KOPT-K1 (cell line): ENCODE data around the gene RTL5.

Source experiments
- H3K27ac ChIP-seq: fragments of 200-600 bp; sonication (generic); 2 replicates; pipeline ENCODE4 v1.5.1; 2016; ENCODE audit warnings: antibody characterized with exemption, mild to moderate bottlenecking, low read depth, low read length; ENCODE audit not compliant: poor library complexity, severe bottlenecking
- H3K36me3 ChIP-seq: fragments of 200-600 bp; sonication (generic); 2 replicates; pipeline ENCODE4 v1.5.1; 2017; ENCODE audit warnings: antibody characterized with exemption, mild to moderate bottlenecking, low read length, moderate library complexity; ENCODE audit not compliant: insufficient read depth
- H3K9me3 ChIP-seq: fragments of 200-600 bp; sonication (generic); 2 replicates; pipeline ENCODE4 v1.5.1; 2017; ENCODE audit warnings: antibody characterized with exemption, low read length, mild to moderate bottlenecking; ENCODE audit not compliant: insufficient read depth, poor library complexity, severe bottlenecking

The RTL5 gene

DNA sequence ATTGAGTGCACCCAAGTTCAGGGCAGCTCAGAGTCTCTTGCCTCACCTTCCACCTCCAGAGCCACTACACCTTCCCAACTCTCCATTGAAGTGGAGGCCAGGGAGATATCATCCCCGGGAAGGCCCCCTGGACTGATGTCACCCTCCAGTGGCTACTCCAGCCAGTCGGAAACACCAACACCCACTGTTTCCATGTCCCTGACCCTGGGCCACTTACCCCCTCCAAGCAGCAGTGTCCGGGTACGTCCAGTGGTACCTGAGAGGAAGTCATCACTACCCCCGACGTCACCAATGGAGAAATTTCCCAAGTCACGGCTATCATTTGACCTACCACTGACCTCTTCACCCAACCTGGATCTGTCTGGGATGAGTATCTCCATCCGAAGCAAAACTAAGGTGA is 7.8 kb upstream of the RTL5 start:
- Histone ChIP-seq H3K9me3 (no peaks in the 10 kb centered on the region), H3K27ac (no peak overlapping the region), H3K36me3 (no peaks in the 10 kb centered on the region)

- H3K27ac ChIP-seq = no peak overlapping the region
- H3K36me3 ChIP-seq = no peaks in the 10 kb centered on the region
- H3K9me3 ChIP-seq = no peaks in the 10 kb centered on the region
These were observed 6.3 kb upstream of the RTL5 start for GRCh38 chrX:72137846-72138495.

GRCh38 chrX:72133851-72134546 is 2.3 kb upstream of the RTL5 start:
- Histone ChIP-seq H3K27ac (no peak overlapping the region), H3K36me3 (no peaks in the 10 kb centered on the region), H3K9me3 (no peaks in the 10 kb centered on the region)

DNA sequence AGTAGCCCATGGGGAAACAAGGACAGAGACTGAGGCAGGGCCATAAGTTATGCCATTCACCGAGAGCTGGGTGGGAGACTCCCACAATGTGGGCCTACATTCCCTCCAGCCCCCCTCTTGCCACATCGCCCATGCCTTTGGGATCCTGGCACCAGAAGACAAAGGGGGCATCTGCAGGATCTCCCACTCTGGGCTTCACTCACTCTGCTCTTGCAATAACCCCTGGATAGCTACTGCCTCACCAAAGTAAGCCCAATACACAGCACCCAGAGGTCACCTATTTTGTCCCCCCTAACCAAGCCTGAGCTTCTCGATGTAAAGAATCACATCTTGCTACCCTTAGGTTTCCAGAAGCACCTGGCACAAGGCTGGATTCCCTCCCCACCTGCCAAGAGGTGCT is 741 bp upstream of the RTL5 start:
- no peaks in the 10 kb centered on the region for H3K36me3 ChIP-seq
- H3K27ac ChIP-seq = no peak overlapping the region
- no peaks in the 10 kb centered on the region for H3K9me3 ChIP-seq

GRCh38 chrX:72130762-72131250 is 909 bp downstream of the RTL5 start:
- Histone ChIP-seq H3K27ac (no peak overlapping the region), H3K9me3 (no peaks in the 10 kb centered on the region), H3K36me3 (no peaks in the 10 kb centered on the region)

DNA sequence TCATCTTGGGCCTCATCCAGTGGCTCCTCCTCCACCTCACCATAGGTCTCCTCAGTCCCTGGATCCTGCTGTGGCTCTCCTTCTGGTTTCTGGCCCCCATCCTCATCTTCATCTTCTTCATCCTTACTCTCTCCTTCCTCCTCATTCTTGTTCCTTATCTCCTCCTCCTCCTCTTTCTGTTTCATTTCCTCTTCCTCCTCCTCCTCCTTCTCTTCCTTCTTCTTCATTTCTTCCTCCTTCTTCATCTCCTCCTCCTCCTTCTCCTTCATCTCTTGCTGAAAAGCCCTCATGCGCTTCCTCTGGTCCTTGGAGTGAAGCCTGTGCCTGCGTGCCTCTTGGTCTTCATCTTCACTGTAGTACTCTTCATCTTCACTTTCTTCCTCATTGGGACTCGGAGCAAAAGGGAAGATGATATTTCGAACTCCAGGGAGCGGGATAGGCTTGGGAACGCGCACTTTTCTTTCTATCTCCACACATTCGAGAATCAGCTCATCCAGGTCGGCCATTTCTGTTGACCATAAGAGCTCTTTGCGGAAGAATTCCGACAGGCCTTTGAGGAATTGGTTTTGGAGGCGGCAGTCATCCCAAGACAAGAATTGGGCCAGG is 1.5 kb downstream of the RTL5 start:
- H3K36me3 ChIP-seq = no peaks in the 10 kb centered on the region
- no peaks in the 10 kb centered on the region for H3K9me3 ChIP-seq
- H3K27ac ChIP-seq = no peak overlapping the region

DNA sequence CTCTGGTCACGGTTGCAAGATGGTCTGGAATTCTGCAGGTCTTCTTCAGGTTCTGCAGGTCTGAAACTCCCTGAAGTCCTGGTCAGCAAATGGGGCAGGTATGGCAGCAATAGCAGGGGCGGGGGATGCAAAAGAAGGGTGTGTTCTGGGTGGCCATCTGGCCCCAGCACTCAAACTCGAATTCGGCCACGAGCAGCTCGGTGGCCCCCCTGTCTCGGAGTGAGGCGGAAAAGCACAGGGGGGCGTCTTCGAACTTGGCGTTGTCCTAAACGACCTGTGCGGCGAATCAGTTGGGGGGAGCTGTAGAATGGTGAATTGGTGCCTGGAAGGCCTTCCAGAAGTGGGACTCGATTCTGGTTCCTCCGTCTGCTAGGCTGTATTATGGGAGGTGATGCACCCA is 2.1 kb downstream of the RTL5 start:
- Histone ChIP-seq H3K27ac (no peak overlapping the region), H3K9me3 (no peaks in the 10 kb centered on the region), H3K36me3 (no peaks in the 10 kb centered on the region)

- H3K9me3 ChIP-seq = no peaks in the 10 kb centered on the region
- H3K36me3 ChIP-seq = no peaks in the 10 kb centered on the region
These were observed 2.8 kb downstream of the RTL5 start for GRCh38 chrX:72128881-72129280.

DNA sequence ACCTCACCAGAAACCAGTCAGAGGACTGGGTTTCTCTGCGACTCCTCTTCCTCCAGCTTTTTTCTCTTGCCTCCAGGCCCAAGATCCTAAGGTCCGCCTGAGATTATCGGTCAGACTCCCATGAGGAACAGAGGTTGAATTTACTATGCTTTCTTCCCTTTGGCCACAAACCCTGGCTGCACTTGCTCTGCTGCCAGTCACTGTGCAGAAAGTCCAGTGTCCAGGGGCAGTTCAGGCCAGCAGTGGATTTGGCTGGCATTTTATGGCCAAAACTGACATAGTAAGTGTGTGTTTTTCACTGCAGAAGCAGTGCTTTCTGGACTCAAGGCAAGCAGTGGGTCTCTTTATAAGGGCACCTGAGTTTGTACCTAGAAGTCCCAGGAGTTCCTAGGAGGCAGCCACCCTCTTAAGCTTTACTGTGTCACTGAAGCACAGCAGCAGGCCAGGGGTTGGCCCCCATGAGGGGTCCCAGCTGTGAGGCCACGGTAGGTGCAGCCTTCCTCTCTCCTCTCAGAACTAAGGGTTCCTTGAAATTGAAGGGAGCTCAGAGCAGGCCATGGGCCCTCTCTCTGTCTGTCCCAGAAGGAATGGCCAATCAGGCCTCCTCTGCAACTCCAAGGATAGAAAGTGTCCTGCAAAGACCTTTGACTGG is 3.4 kb downstream of the RTL5 start:
- Histone ChIP-seq H3K36me3 (no peaks in the 10 kb centered on the region), H3K9me3 (no peaks in the 10 kb centered on the region), H3K27ac (no peak overlapping the region)

More at GRCh38 chrX:72128881-72129280, 2.8 kb downstream of the RTL5 start:
- no peak overlapping the region for H3K27ac ChIP-seq

GRCh38 chrX:72127332-72127731 is 4.4 kb downstream of the RTL5 start:
- Histone ChIP-seq H3K36me3 (no peaks in the 10 kb centered on the region), H3K9me3 (no peaks in the 10 kb centered on the region), H3K27ac (no peak overlapping the region)

DNA sequence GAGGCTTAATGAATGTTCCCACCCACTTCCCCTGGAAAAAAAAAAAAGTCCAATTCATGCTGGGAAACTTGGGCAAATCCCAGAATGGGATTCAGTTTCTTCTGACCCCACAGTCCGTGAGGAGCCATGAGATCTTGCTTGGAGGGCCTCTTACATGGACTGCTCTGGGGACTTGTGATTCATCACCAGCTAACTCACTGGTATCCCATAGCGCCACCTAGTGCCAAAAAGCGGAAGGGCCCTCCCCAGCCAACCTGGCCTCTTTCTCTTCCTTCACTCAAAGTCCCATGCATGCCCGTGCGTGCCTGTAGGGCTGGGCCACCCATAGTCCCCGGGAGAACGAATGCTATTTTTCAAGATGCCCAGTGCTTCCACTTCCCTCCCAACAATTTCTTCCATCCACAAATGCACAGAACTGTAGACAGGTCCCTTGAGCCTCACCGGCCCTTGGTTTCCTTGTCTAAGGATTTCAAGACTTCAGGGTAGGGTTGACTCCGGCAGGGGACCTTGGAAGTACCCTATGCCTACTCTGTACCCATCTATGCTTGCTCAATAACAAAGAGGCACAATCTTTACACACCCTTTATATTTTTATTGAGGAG is 5.1 kb downstream of the RTL5 start:
- Histone ChIP-seq H3K36me3 (no peaks in the 10 kb centered on the region), H3K27ac (no peak overlapping the region), H3K9me3 (no peaks in the 10 kb centered on the region)

GRCh38 chrX:72126048-72126415 is 5.7 kb downstream of the RTL5 start:
- Histone ChIP-seq H3K36me3 (no peaks in the 10 kb centered on the region), H3K9me3 (no peaks in the 10 kb centered on the region), H3K27ac (no peak overlapping the region)

DNA sequence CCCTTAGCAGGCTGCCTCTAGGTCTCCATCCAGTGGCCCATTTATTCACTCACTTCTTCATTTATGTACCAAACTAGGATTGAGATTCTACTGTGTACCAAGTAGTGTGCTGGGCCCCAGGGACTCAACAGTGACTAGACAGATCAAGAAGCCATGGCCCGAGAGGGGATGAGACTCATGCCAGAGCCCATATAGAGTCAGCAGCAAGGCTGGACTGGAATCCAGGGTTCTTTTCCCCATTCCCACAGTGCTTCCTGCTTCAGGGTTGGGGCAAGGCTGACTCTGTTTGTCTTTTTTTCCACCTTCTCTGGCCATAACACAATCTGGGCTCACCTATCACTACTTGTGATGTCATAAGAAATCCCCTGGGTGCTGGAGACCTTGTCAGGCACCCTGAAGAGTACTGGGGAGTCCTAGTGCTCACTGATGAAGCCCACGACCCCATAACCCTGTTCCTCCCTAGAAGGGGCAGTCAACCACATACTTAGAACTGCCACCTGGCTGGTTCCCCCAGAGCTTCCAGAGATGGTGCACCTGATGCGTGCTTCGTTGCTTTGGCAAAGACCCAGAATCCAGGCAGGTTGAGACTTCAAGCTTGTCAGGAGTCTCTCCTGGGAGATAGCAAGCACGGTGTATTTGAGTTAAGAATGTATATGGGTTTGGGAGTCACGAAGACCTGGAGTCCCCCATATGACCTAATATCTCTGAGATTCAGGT is 6.2 kb downstream of the RTL5 start:
- Histone ChIP-seq H3K27ac (no peak overlapping the region), H3K9me3 (no peaks in the 10 kb centered on the region)

DNA sequence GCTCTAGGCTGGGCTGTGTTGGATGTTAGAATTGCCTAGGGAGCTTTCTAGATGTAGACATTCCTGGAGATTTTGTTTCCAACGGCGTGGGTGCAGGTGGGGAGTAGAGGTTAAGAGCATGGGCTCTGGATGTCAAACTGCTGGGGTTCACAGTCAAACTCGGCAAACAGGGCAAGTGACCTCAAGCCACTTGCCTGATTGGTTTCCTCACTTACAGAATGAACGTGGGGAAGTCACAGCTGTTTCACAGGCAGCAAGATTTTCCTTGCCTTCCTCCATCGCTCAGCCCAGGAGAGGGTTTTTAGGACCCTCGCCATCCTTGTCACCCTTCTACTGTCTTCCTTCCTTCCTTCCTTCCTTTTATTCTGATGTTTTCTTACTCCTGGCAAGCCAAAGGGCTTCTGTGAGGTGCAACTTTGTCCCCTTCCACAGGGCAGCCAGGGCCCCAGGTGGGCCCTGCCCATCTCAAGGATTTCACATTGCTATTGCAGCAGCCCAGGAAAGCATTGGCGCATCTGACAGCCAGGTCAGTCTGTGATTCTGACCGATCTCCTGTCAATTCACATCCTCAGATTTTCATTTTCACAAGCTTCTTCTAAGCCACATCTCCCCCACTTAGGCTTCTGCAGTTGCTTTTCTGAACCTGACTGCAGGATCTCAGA is 7.0 kb downstream of the RTL5 start:
- Histone ChIP-seq H3K9me3 (no peaks in the 10 kb centered on the region), H3K27ac (no peak overlapping the region), H3K36me3 (no peaks in the 10 kb centered on the region)

More for the DNA sequence above, 6.2 kb downstream of the RTL5 start:
- no peaks in the 10 kb centered on the region for H3K36me3 ChIP-seq
